IMR-90 (cell line): ENCODE data around the gene KCNQ1. TPM values are rescaled to one million over a fixed set of nuclear protein-coding genes. Genes with fewer than 3 reads are reported as not detected.

Experiments
- ATAC-seq: fragments of 200-7000 bp; cut with Tn5 transposase; 2 replicates; pipeline ENCODE4 v1.9.1; 2020; ENCODE audit warnings: low read depth, mild to moderate bottlenecking, moderate library complexity
- BruUV-seq: library from RNA; stranded (reverse); fragments of 400-500 nt; replicated peaks from 2 replicates; lab custom pipeline; 2021; lab: Mats Ljungman, UMichigan
- CTCF ChIA-PET: fragments of 300-600 bp; formaldehyde crosslinking; extraction: SDS; loops from one replicate; lab custom pipeline; 2021; ENCODE audit warnings: antibody characterized with exemption; lab: Yijun Ruan, JAX
- POLR2A ChIA-PET: fragments of 300-600 bp; sonication (Branson Sonifier 250); formaldehyde crosslinking; loops from one replicate; lab custom pipeline; 2022; ENCODE audit warnings: antibody characterized with exemption; ENCODE audit not compliant: unreplicated experiment; lab: Charles Lee
- DNase-seq: peaks from one replicate; pipeline ENCODE4 v3.0.0; 2013
- H2AFZ ChIP-seq: replicated peaks from 2 replicates; pipeline ENCODE3; 2013; ENCODE audit warnings: low read length, mild to moderate bottlenecking; ENCODE audit not compliant: poor library complexity
- H2AK5ac ChIP-seq: 2 replicates; pipeline ENCODE4 v1.6.1; 2013; ENCODE audit warnings: low read depth, low read length, inconsistent platforms
- H2AK9ac ChIP-seq: replicated peaks from 2 replicates; pipeline ENCODE3; 2013; ENCODE audit warnings: mild to moderate bottlenecking, low read depth, low read length, moderate library complexity; ENCODE audit not compliant: poor library complexity
- H2BK120ac ChIP-seq: 2 replicates; pipeline ENCODE4 v1.6.1; 2013; ENCODE audit warnings: low read depth, low read length, inconsistent platforms
- H2BK15ac ChIP-seq: 3 replicates; pipeline ENCODE4 v1.6.1; 2013; ENCODE audit warnings: low read depth, low read length, inconsistent platforms
- H2BK20ac ChIP-seq: 2 replicates; pipeline ENCODE4 v1.6.1; 2013; ENCODE audit warnings: low read depth, mild to moderate bottlenecking, inconsistent platforms, low read length, moderate library complexity
- H2BK5ac ChIP-seq: 2 replicates; pipeline ENCODE4 v1.6.1; 2013; ENCODE audit warnings: mild to moderate bottlenecking, low read depth, low read length, inconsistent platforms; ENCODE audit not compliant: poor library complexity, severe bottlenecking
- H3K14ac ChIP-seq: replicated peaks from 2 replicates; pipeline ENCODE4 v1.6.1; 2013; ENCODE audit warnings: low read depth, low read length, inconsistent platforms
- H3K18ac ChIP-seq: 2 replicates; pipeline ENCODE4 v1.6.1; 2013; ENCODE audit warnings: low read depth, low read length, control low read depth
- H3K23ac ChIP-seq: 2 replicates; pipeline ENCODE4 v1.6.1; 2013; ENCODE audit warnings: low read depth, low read length, inconsistent platforms
- H3K27ac ChIP-seq: 2 replicates; pipeline ENCODE4 v1.5.1; 2013; ENCODE audit warnings: mild to moderate bottlenecking, control low read depth, low read length; ENCODE audit not compliant: insufficient read depth
- H3K27me3 ChIP-seq: 2 replicates; pipeline ENCODE4 v1.6.1; 2013; ENCODE audit warnings: low read length; ENCODE audit not compliant: control insufficient read depth, insufficient read depth
- H3K36me3 ChIP-seq: 2 replicates; pipeline ENCODE4 v1.6.1; 2013; ENCODE audit warnings: low read length, mixed read lengths; ENCODE audit not compliant: control insufficient read depth, insufficient read depth
- H3K4ac ChIP-seq: 2 replicates; pipeline ENCODE4 v1.6.1; 2013; ENCODE audit warnings: low read depth, low read length, inconsistent platforms
- H3K4me1 ChIP-seq: 2 replicates; pipeline ENCODE4 v1.6.1; 2013; ENCODE audit warnings: low read length, mixed read lengths; ENCODE audit not compliant: control insufficient read depth, insufficient read depth
- H3K4me2 ChIP-seq: 2 replicates; pipeline ENCODE4 v1.6.1; 2013; ENCODE audit warnings: low read depth, mild to moderate bottlenecking, control low read depth, low read length, moderate library complexity
- H3K4me3 ChIP-seq: 2 replicates; pipeline ENCODE4 v1.5.1; 2013; ENCODE audit warnings: low read depth, mild to moderate bottlenecking, control low read depth, low read length, moderate library complexity; ENCODE audit not compliant: insufficient read depth
- H3K56ac ChIP-seq: 2 replicates; pipeline ENCODE4 v1.6.1; 2013; ENCODE audit warnings: low read length, inconsistent platforms; ENCODE audit not compliant: insufficient read depth; ENCODE audit errors: extremely low read depth
- H3K79me1 ChIP-seq, 2 experiments: 2 replicates each; pipeline ENCODE4 v1.6.1; 2013; ENCODE audit warnings: low read length in 2 of 2, inconsistent platforms in 1 of 2, low read depth in 1 of 2
- H3K9ac ChIP-seq: 2 replicates; pipeline ENCODE4 v1.6.1; 2013; ENCODE audit warnings: low read depth, low read length, control low read depth
- H3K9me1 ChIP-seq: 2 replicates; pipeline ENCODE4 v1.6.1; 2013; ENCODE audit warnings: low read length, inconsistent platforms; ENCODE audit not compliant: insufficient read depth
- H3K9me3 ChIP-seq: 2 replicates; pipeline ENCODE4 v1.6.1; 2013; ENCODE audit warnings: low read length; ENCODE audit not compliant: control insufficient read depth, insufficient read depth
- H4K20me1 ChIP-seq: 2 replicates; pipeline ENCODE4 v1.6.1; 2013; ENCODE audit warnings: low read length, inconsistent platforms; ENCODE audit not compliant: insufficient read depth
- H4K5ac ChIP-seq: 2 replicates; pipeline ENCODE4 v1.6.1; 2013; ENCODE audit warnings: mild to moderate bottlenecking, low read depth, low read length, control low read depth
- H4K8ac ChIP-seq, 2 experiments: 2 replicates each; pipeline ENCODE4 v1.6.1; 2013; ENCODE audit warnings: low read depth in 2 of 2, low read length in 2 of 2, control low read depth in 1 of 2, inconsistent platforms in 1 of 2
- H4K91ac ChIP-seq: 2 replicates; pipeline ENCODE4 v1.6.1; 2013; ENCODE audit warnings: low read depth, low read length, inconsistent platforms; ENCODE audit not compliant: insufficient read depth
- BHLHE40 ChIP-seq: fragments of 150-350 bp; IDR thresholded peaks from 2 replicates; pipeline ENCODE4 v1.6.1; 2016; ENCODE audit warnings: mild to moderate bottlenecking, low read depth, low read length
- CEBPB ChIP-seq: IDR thresholded peaks from 2 replicates; pipeline ENCODE4 v1.6.1; 2012; ENCODE audit warnings: low read depth, low read length, improper control_type of control experiment
- CHD1 ChIP-seq: IDR thresholded peaks from 2 replicates; pipeline ENCODE4 v1.6.1; 2012; ENCODE audit warnings: low read depth, low read length, improper control_type of control experiment
- FOS ChIP-seq: fragments of 150-350 bp; IDR thresholded peaks from 2 replicates; pipeline ENCODE4 v1.6.1; 2016; ENCODE audit warnings: low read depth, low read length
- MAFK ChIP-seq: IDR thresholded peaks from 2 replicates; pipeline ENCODE4 v1.6.1; 2012; ENCODE audit warnings: low read depth, low read length, improper control_type of control experiment
- MXI1 ChIP-seq: IDR thresholded peaks from 2 replicates; pipeline ENCODE4 v1.6.1; 2012; ENCODE audit warnings: low read depth, mild to moderate bottlenecking, low read length, moderate library complexity, borderline replicate concordance
- NFE2L2 ChIP-seq: fragments of 150-350 bp; IDR thresholded peaks from 2 replicates; pipeline ENCODE4 v1.6.1; 2016; ENCODE audit warnings: low read depth, mild to moderate bottlenecking, low read length
- POLR2A ChIP-seq: IDR thresholded peaks from 2 replicates; pipeline ENCODE4 v1.6.1; 2012; ENCODE audit warnings: mild to moderate bottlenecking, low read depth, low read length
- RAD21 ChIP-seq: IDR thresholded peaks from 2 replicates; pipeline ENCODE4 v1.6.1; 2012; ENCODE audit warnings: low read length, improper control_type of control experiment
- RCOR1 ChIP-seq: IDR thresholded peaks from 2 replicates; pipeline ENCODE4 v1.6.1; 2012; ENCODE audit warnings: mild to moderate bottlenecking, low read length, improper control_type of control experiment; ENCODE audit not compliant: insufficient replicate concordance
- RFX5 ChIP-seq: IDR thresholded peaks from 2 replicates; pipeline ENCODE4 v1.8.0; 2012; ENCODE audit warnings: low read depth, mild to moderate bottlenecking, low read length, moderate library complexity
- SMC3 ChIP-seq: fragments of 150-350 bp; IDR thresholded peaks from 2 replicates; pipeline ENCODE4 v1.6.1; 2016; ENCODE audit warnings: low read depth, mild to moderate bottlenecking, antibody characterized with exemption, low read length, moderate library complexity
- USF2 ChIP-seq: fragments of 150-350 bp; IDR thresholded peaks from 2 replicates; pipeline ENCODE4 v1.6.1; 2017; ENCODE audit warnings: mild to moderate bottlenecking, antibody characterized with exemption, low read length, low read depth
- WGBS, 2 experiments: methylation state at CpG; one replicate each; pipeline versions ENCODE4 v1.1.5 to v1.1.7; 2013; ENCODE audit warnings: missing lambda C conversion rate in 2 of 2; ENCODE audit not compliant: insufficient read length in 1 of 2; ENCODE audit errors: extremely low coverage in 2 of 2; 5-methylcytosine and 5-hydroxymethylcytosine counted together
- dilution Hi-C: fragments of 300-500 bp; cut with HindIII; formaldehyde crosslinking; loops from one replicate; pipeline ENCODE4 v1.14.3; 2018; ENCODE audit warnings: low sequenced_read_pairs; ENCODE audit not compliant: unreplicated experiment
- in situ Hi-C: fragments of 300-500 bp; cut with MboI; formaldehyde crosslinking; loops from 3 replicates; pipeline ENCODE4 v1.14.3; 2019; ENCODE audit warnings: low sequenced_read_pairs, inconsistent platforms, mixed read lengths
- intact Hi-C: fragments of 100-400 bp; cut with micrococcal nuclease; formaldehyde crosslinking; loops from 2 replicates; pipeline ENCODE4 v1.10.0; 2022
- polyA plus RNA-seq, 3 experiments: library from polyadenylated mRNA; depleted of rRNA; stranded (reverse); fragments of >200 nt; gene quantifications; 2 replicates each; pipeline ENCODE4 v1.2.3, GENCODE V29; 2012; ENCODE audit warnings: low replicate concordance in 1 of 3
- total RNA-seq: library from RNA; depleted of rRNA; stranded (reverse); fragments of >200 nt; gene quantifications from 2 replicates; pipeline ENCODE4 v1.2.3, GENCODE V29; 2012
- TF ChIP-seq, protein P1 (sequence below): conservative IDR thresholded peaks from 2 replicates; pipeline ENCODE4 v1.5.1; 2012; ENCODE audit warnings: mild to moderate bottlenecking, low read depth, low read length, improper control_type of control experiment
- TF ChIP-seq, protein P2 (sequence below): fragments of 150-350 bp; IDR thresholded peaks from 2 replicates; pipeline ENCODE4 v1.6.1; 2016; ENCODE audit warnings: low read depth, mild to moderate bottlenecking, low read length, moderate library complexity, borderline replicate concordance

Gene KCNQ1
- total and polyA plus RNA-seq, 2 of the 4 experiments (the other 2 are of a cell fraction), result 0.07 TPM; not detected in 1

DNA sequence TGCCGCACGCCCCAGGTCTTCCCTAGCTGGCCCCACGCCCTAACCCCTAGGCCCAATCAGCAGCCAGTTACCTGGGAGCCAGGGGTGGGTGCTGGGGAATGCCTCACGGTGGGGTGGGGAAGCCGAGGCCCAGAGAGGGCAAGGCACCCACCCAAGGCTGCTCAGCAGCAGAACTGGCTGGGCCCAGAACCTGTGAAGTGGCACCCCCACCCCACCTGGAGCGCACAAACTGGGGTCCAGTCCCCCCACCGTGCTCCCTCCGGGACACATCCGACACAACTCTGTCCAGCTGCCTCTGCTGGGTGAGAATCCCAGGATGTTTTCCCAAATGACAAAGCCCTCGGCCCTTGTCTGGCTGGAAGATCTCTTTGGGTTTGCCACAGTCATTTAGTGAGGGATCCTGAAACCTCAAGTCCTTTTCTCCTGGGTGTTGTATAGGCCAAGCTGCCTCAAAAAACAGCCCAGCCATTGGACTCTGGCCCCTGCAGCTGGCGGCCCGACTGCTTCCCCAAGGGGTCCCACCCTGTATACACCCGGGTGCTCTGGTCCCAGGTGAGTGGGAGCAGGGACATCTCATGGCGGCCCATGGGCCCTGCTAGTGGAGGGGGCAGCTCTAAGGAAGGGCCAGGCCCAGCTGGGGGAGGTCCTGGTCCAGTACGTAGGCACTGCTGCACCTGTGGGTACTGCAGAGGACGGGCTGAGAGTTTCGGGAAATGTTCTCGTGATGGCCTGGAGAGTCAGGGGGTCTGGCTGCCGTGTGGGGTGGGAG is 23.4 kb upstream of the KCNQ1 start:
- H3K4ac ChIP-seq, result no peak overlapping the region
- peaks cover 11% of the 10 kb centered on the region; the same call in 1 of the 2 replicates for H3K27me3 ChIP-seq
- no peak overlapping the region for H2BK120ac ChIP-seq
- no peak overlapping the region for H3K23ac ChIP-seq
- intact Hi-C loops (no loop called here), dilution Hi-C loops (no loop called here), in situ Hi-C loops (loop anchor here (10.0 kb wide), 1 partner anchor 473 kb away; no protein-coding TSS in a partner anchor)
- 100% methylated on average over 3 of the region's 19 CpGs; no CpG with 5 or more reads in 1 of the 2 experiments for WGBS, 2 experiments
- H3K9ac ChIP-seq, result no peak overlapping the region
- no peak overlapping the region for H2AFZ ChIP-seq
- CTCF ChIA-PET, result interaction anchor here (0.6 to 3.3 kb wide), 4 partner anchors 110 to 235 kb away, joined by 3 to 73 read pairs (median 6); no protein-coding TSS in a partner anchor
- no peak overlapping the region for H3K4me3 ChIP-seq
- POLR2A ChIA-PET, result no interaction called here
- H4K5ac ChIP-seq, result no peak overlapping the region
- no peaks in the 10 kb centered on the region for H3K79me1 ChIP-seq
- DNase-seq (no peak), ATAC-seq (no peak)
- no TSS peak for BruUV-seq
- no peak overlapping the region for H2BK5ac ChIP-seq
- H2AK9ac ChIP-seq, result peak overlapping the region; percentile 22
- H3K9me1 ChIP-seq, result no peaks in the 10 kb centered on the region
- H3K36me3 ChIP-seq, result no peaks in the 10 kb centered on the region
- no peak overlapping the region for H2AK5ac ChIP-seq
- H4K20me1 ChIP-seq, result no peaks in the 10 kb centered on the region
- H2BK20ac ChIP-seq, result no peak overlapping the region
- H3K27ac ChIP-seq, result no peak overlapping the region
- no peaks in the 10 kb centered on the region for H3K4me1 ChIP-seq
- no peak overlapping the region for H3K56ac ChIP-seq
- H4K8ac ChIP-seq, result no peak overlapping the region
- no peak overlapping the region for H3K4me2 ChIP-seq
- no peak overlapping the region for H3K18ac ChIP-seq
- no peak overlapping the region for H4K91ac ChIP-seq
- H3K9me3 ChIP-seq, result no peaks in the 10 kb centered on the region
- no peak overlapping the region for H2BK15ac ChIP-seq
- no peak overlapping the region for H3K14ac ChIP-seq
- TF ChIP-seq RFX5, result no peak
- no peak for TF ChIP-seq CEBPB
- no peak for TF ChIP-seq SMC3
- no peak for TF ChIP-seq FOS
- TF ChIP-seq MAFK, result no peak
- no peak for TF ChIP-seq USF2
- TF ChIP-seq, protein P1, sequence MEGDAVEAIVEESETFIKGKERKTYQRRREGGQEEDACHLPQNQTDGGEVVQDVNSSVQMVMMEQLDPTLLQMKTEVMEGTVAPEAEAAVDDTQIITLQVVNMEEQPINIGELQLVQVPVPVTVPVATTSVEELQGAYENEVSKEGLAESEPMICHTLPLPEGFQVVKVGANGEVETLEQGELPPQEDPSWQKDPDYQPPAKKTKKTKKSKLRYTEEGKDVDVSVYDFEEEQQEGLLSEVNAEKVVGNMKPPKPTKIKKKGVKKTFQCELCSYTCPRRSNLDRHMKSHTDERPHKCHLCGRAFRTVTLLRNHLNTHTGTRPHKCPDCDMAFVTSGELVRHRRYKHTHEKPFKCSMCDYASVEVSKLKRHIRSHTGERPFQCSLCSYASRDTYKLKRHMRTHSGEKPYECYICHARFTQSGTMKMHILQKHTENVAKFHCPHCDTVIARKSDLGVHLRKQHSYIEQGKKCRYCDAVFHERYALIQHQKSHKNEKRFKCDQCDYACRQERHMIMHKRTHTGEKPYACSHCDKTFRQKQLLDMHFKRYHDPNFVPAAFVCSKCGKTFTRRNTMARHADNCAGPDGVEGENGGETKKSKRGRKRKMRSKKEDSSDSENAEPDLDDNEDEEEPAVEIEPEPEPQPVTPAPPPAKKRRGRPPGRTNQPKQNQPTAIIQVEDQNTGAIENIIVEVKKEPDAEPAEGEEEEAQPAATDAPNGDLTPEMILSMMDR, result no peak
- TF ChIP-seq CHD1, result no peak
- TF ChIP-seq RAD21, result no peak
- TF ChIP-seq RCOR1, result no peak
- TF ChIP-seq BHLHE40, result no peak
- no peak for TF ChIP-seq POLR2A
- TF ChIP-seq MXI1, result no peak
- TF ChIP-seq NFE2L2, result no peak
- TF ChIP-seq, protein P2, sequence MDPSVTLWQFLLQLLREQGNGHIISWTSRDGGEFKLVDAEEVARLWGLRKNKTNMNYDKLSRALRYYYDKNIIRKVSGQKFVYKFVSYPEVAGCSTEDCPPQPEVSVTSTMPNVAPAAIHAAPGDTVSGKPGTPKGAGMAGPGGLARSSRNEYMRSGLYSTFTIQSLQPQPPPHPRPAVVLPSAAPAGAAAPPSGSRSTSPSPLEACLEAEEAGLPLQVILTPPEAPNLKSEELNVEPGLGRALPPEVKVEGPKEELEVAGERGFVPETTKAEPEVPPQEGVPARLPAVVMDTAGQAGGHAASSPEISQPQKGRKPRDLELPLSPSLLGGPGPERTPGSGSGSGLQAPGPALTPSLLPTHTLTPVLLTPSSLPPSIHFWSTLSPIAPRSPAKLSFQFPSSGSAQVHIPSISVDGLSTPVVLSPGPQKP, result no peak
